A673 (cell line): ENCODE measurements around the gene SPTLC3.

ENCODE experiments used
- EZH2 ChIP-seq: fragments of 200-600 bp; sonication (generic); IDR thresholded peaks from 2 replicates; pipeline ENCODE4 v1.6.1; 2017; ENCODE audit warnings: borderline replicate concordance, low read depth, mild to moderate bottlenecking, mixed read lengths, antibody characterized with exemption, low read length; ENCODE audit not compliant: poor library complexity, severe bottlenecking
- TF ChIP-seq, protein P1 (sequence below): fragments of 300-800, 200-600 bp; sonication (generic); conservative IDR thresholded peaks from 2 replicates; pipeline ENCODE4 v1.5.1; 2017; ENCODE audit warnings: low read depth, mild to moderate bottlenecking, antibody characterized with exemption, low read length, moderate library complexity, mixed read lengths

DNA sequence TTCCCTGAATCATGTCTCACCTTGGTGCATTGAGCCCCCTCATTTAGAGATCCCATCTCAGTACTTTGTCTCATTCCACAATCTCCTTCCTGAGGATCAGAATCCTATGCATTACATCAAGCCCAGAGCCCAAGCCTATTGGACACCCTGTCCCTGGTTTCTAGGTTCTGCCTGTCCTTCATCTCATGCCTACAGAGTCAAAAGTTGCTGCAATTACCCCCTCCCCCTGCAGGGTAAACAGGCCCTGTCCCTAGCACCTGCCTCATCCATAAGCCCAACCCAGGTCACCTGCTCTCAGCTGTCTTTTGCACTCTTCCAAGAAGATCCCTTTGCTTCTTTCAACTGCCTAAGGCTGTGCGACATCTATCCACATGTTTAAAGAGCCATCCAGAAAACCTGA lies 93.9 kb downstream of the SPTLC3 start:
- TF ChIP-seq, protein P1, sequence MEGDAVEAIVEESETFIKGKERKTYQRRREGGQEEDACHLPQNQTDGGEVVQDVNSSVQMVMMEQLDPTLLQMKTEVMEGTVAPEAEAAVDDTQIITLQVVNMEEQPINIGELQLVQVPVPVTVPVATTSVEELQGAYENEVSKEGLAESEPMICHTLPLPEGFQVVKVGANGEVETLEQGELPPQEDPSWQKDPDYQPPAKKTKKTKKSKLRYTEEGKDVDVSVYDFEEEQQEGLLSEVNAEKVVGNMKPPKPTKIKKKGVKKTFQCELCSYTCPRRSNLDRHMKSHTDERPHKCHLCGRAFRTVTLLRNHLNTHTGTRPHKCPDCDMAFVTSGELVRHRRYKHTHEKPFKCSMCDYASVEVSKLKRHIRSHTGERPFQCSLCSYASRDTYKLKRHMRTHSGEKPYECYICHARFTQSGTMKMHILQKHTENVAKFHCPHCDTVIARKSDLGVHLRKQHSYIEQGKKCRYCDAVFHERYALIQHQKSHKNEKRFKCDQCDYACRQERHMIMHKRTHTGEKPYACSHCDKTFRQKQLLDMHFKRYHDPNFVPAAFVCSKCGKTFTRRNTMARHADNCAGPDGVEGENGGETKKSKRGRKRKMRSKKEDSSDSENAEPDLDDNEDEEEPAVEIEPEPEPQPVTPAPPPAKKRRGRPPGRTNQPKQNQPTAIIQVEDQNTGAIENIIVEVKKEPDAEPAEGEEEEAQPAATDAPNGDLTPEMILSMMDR, result no peak
- no peak for TF ChIP-seq EZH2
